HG02642 (cell line): ENCODE results near the gene NXF2.
"Not testable (repeated sequence)": the region's sequence is repeated elsewhere in the genome, so short reads cannot be mapped to it uniquely, and the experiment has no call there.

Experiments
- ATAC-seq: cut with Tn5 transposase; IDR thresholded peaks from one replicate; pipeline ENCODE4 v1.9.1; 2021; ENCODE audit warnings: mild to moderate bottlenecking; ENCODE audit not compliant: unreplicated experiment, poor library complexity

NXF2 gene, protein sequence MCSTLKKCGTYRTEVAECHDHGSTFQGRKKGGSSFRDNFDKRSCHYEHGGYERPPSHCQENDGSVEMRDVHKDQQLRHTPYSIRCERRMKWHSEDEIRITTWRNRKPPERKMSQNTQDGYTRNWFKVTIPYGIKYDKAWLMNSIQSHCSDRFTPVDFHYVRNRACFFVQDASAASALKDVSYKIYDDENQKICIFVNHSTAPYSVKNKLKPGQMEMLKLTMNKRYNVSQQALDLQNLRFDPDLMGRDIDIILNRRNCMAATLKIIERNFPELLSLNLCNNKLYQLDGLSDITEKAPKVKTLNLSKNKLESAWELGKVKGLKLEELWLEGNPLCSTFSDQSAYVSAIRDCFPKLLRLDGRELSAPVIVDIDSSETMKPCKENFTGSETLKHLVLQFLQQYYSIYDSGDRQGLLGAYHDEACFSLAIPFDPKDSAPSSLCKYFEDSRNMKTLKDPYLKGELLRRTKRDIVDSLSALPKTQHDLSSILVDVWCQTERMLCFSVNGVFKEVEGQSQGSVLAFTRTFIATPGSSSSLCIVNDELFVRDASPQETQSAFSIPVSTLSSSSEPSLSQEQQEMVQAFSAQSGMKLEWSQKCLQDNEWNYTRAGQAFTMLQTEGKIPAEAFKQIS

GRCh38 chrX:102246893-102247292, at the start of gene NXF2:
NXF2 (plus strand) TSS chrX:102247167; CDS start chrX:102307079, 59,912 bp downstream.
- ATAC-seq, result not testable (repeated sequence)

DNA sequence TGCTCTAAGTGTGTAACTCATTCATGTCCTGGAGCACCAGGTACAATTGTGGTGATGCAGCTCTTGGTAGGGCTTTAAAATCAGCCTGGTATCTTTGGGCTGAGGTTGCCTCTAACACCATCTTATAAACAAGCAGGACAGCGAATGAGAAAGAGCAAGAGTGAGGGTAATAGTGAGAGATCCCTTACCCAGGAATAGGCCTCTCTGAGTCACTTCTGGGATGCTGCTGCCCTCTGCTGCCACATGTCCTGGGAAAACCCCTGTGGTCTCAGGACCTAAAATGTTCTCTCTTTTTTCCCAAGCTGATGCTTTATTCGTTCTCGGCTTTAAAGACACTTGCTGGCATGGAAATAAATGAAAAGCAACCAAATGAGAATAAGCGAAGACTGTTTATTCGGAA, 39.0 kb upstream of the NXF2 start:
- not testable (repeated sequence) for ATAC-seq

GRCh38 chrX:102214986-102215385, 32.0 kb upstream of the NXF2 start, which contains the start of gene TCP11X1:
TCP11X1 (plus strand) TSS chrX:102215301.
- ATAC-seq, result not testable (repeated sequence)

GRCh38 chrX:102216497-102216896, 30.5 kb upstream of the NXF2 start:
- not testable (repeated sequence) for ATAC-seq

DNA sequence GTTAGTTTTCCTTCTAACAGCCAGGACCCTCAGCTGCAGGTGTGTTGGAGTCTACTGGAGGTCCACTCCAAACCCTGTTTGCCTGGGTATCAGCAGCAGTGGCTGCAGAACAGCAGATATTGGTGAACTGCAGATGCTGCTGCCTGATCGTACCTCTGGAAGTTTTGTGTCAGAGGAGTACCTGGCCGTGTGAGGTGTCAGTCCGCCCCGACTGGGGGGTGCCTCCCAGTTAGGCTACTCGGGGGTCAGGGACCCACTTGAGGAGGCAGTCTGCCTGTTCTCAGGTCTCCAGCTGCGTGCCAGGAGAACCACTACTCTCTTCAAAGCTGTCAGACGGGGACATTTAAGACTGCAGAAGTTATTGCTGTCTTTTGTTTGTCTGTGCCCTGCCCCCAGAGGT, 11.3 kb upstream of the NXF2 start:
- not testable (repeated sequence) for ATAC-seq

- ATAC-seq, result not testable (repeated sequence)
Observed at GRCh38 chrX:102240265-102240664, 6.7 kb upstream of the NXF2 start.

DNA sequence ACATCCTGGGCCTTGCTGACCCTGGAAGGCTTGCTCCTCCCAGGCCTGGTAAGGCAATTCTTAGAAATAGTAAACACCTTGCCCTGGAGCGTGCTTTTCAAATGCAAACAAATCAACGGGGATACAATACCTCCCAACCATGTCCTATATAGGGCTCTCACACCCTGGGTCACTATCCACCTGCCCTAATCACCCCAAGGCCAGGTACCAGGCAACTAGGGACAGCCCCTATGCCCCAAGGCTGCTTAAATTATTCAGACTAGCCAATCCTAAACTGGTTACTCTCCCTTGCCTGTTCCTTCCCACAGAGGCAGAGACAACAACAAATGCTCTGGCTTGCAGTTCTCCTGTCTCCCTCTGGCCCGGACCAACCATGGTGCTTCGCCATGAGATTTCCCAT, 25.3 kb downstream of the NXF2 start:
- not testable (repeated sequence) for ATAC-seq

GRCh38 chrX:102338162-102338561, 91.2 kb downstream of the NXF2 start:
- no peak for ATAC-seq

DNA sequence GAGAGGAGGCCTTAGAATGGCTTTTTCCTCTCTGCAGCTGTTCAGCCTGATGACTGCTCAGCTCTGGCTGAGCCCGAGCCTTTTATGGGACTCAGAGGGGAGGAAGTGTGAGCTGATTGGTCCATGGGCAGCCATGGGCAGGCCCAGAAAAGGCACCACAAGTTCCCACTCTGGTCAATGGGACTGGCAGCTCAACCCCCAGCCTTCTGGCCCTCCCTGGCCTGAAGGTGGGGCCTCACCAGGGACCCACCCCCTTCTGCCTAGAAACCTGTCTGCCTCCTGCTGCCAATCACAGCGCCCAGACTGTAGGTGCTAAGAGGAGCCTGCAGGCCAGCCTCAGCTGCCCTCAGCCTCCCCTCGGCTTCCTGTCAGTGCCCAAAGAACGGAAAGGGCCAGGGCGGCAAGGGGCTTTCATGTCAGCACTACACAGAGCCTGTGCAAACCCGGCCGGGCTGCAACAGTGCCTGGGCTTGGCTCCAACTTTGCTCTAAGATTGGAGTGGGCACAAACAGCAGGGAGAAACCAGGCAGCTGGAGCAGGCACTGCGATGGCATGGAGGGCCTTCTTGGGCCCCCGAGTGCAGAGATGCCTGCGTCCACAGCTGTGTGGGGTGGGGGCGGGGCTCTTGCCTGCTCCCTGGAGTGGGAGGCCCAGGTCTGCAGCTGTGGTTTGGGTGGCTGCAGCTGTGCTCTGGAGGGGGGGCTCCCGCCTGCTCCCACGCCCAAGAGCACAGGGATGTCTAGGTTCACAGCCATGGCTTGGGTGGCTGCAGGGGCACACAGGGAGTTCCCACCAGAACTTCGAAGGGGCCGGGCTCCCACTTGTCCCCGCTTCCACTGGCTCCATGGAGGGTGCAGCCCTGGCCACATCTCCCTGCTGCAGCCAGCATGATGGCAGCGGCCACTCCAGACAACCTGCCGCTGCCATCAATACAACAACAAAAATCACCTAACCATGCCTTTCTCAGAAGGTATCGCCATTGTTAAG, 92.6 kb downstream of the NXF2 start:
- no peak for ATAC-seq

GRCh38 chrX:102341867-102342266, 94.9 kb downstream of the NXF2 start:
- ATAC-seq, result no peak

DNA sequence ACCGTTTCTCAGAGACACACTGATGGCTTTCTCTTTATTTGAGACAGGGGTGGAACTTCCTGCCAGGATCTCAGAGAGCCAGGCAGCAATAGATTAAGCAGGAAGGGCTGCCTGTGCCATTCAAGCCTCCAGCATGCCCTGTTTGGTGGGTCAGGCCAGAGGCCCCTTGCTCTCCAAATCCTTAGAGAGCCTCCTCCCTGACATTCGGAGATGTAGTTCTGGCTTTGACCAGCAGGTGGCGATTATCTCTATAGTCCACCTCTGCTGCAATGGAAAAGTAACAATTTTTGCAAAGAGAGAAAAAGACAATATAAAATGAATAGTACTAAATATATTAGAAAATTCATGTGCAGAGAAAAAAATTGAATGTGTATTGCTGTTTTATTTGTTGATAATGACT, 98.9 kb downstream of the NXF2 start:
- peak; percentile 57 for ATAC-seq
